ENCODE results near the gene GDF15.

Gene GDF15

DNA sequence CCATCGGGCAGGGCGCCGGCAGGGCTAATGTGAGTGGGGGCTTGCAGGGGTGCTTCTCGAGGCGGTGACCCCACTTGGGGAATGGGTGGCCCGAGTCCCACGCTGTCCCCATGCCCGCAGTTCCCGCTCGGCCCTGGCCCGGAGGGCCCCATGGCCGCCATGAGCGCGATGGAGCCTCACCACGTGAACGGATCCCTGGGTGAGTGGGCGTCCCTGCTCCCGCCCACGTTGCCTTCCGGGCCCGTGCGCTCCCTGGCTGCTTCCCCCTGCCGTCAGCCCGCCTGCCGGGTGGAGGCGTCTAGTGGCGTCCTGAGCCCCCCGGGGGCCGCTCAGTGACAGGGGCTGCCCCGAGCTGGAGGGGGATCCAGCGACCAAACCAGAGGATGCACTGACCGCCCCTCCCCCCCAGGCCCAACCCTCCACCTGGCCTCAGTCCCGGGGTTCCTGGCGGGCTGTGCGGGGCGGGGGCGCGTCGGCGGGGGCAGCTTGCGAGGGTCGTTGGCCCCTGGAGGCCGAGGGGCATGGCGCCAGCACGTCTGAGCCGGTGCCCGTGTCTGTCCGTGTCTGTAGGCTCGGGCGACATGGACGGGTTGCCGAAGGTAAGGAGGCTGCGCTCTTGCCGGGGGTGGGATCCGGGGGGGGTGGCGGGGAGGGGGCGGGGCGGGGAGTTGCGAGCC, 47.2 kb downstream of the GDF15 start:
- DNase-seq, result peak; percentile 47

DNA sequence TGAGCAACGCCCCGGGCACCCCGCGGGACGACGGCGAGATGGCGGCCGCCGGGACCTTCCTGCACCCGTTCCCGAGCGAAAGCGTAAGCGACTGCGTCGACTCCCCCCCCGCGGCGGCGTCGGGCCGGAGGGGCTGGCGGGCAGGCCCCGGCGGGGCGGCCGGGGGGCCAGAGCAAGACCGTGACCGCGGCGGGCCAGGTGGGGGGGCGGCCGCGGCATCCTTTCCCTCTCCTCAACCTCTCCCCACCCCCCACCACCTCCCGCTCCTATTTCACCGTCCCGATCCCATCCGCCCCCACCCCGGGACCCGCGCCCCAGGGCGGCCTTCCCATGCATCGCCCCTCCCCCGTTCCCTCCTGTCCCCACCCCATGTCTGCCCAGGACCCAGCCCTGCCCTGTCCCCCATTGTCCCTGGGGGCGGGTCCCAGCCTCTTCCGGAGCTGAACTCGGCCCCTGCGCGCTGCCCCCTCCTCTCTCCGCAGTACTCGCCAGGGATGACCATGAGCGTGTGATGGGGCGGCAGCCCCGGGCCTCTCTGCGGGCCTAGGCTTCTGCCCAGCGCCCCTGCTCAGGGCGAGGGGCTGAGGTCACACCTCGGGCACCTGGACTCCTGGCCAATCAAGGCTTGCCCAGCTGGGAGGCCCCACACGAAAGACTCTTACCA, 47.9 kb downstream of the GDF15 start:
- no peak for DNase-seq

- DNase-seq, result no peak
These were observed 48.6 kb downstream of the GDF15 start for GRCh38 chr19:18434411-18435175.

DNA sequence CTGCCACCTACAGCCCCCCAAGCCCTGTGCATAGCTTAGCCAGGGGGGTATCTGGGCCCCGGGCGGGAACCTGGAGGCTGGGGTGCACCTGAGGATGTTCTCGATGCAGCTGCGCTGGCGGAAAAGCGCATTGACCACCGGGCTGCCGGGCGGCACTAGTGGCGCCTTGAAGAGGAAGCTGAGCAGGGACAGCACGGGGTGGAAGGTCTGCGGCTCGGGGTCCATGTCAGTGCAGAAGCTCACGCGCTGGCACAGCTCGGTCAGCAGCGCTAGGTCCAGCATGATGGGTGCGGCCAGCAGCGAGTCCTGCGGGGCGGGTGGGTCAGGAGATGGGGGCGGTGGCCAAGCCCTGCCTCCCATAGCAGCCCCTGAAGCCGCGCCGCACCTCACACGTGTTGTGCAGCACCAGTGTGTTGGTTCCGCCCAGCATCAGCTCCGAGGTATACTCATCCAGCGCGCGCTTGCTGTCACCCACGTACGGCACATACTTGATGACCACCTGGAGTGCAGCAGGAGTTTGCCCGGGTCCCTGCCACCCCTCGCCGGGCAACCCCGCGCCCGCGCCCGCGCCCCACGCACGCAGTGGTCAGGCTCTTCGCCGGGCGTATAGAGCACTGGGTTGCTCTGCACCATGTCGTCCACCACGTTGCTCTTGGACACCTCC, 49.4 kb downstream of the GDF15 start:
- no peak for DNase-seq

DNA sequence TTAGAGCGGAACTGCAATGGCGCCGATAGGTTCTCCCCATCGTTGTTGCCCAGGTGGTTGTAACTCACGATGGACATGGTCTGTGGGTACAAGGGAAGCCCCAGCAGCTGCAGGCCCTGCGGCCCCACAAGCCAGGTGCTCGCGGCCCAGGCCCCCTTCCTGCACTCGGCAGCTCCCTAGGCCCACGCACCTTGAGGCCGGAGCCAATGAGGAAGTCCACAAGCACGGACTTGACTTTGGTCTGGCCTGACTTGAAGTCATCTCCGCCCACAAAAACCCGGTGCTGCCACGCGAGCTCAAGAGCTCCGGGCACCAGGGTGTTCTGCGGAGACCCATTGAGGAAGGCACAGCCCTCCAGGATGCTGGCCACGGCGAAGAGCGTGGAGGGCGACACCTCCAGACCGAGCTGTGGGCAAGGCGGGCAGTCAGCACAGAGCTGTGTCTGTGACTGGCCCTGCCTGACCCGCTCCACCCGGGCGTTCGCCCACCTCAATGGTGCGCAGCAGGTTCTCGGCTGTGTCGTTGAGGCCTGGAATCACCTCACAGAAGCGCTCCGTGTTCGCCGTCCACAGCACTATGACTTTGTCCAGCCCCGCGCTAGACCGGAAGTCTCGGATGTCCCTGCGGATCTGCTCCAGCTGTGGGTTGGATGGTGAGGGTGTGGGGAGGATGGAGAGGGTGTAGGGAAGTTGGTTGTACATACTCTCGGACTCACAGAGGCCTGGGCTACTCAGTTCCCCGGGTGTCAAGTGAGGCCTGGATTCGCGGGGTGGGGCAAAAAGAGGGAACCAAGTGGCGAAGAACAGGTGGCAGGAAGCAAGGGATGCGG, 50.1 kb downstream of the GDF15 start:
- DNase-seq, result no peak

DNA sequence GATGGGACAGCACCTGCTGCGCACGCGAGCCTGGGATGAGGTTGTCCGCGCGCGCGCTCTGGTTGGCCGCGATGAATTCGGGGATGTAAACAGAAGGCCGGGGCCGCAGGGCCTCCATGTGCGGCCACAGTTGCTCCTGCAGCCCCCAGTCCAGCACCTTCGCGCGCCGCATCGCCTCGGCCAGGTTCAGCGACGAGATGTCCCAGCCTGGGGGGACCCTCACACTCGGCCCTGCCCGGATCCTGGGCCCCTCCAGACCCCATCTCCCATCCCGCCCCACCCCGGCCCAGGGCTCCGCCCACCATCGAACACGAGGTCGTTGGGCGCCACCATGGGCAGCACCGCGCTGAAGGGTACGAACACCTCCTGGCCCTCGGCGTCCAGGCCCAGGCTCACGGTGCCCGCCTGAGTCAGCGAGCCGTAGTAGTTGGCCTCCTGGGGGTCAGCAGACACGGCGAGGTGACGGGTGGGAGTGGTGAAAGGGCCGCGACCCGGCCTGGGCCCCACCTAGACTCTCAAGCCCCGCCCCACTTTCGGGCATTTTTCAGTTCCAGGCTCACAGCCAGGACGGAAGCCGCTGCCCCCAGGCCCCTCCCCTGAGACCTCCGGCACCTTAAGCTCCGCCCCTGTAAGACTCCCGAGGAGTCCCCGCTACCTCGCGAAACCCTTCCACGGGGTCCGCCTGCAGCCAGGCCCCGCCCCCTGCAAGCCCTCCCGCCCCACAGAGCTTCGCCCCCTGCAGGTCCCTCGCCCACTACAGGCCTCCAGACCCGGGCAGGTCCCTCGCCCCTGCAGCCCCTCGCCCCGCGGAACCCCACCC, 50.9 kb downstream of the GDF15 start:
- DNase-seq, result peak; percentile 89

- DNase-seq, result peak; percentile 52
These were observed 51.8 kb downstream of the GDF15 start, which contains the start of gene ISYNA1 for GRCh38 chr19:18437491-18438330. Gene ISYNA1, minus strand, starts transcription at chr19:18438133. Its CDS starts 154 bp downstream, at chr19:18437979.

DNA sequence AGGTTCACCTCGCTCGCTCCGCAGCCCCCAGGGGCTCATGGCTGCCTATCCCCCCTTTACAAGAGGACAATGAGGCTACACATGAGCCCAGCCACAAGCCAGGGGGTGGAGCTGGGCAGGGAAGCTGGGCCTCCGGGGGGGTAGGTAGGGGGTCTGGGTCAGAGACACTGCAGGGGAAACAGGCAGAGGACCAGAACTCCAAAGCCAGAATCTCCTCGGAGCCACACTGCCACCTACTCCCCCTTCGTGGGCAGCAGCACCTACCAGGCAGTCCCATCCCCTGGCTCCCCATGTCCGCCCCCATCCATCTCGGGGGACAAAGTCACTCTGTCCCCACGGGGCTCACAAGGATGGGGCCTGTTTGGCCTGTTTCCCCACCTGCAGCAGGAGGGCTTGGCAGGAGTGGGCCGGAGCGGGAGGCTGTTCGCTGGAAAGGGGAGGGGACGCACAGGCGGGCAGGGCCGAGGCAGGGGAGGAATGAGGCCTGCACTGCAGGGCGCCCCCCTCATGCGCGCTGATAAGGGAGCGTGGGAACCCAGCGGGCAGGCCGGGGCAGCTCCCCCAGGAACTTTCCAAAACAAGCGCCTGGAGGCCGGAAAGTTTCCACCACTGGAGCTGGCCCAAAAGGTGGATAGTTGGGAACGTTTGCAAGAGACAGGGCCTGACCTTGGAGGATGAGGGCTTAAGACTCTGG, 52.5 kb downstream of the GDF15 start:
- no peak for DNase-seq
